ENCODE results near the gene ATP11B.

Gene ATP11B

GRCh38 chr3:182792901-182793662 is at the start of gene ATP11B:
TSS of gene ATP11B (plus strand) at chr3:182793504. CDS start at chr3:182793760, 256 bp downstream.
- DNase-seq, result peak; percentile 69

GRCh38 chr3:182746959-182747358 is 46.3 kb upstream of the ATP11B start:
- DNase-seq, result no peak

GRCh38 chr3:182755308-182755707 is 38.0 kb upstream of the ATP11B start:
- DNase-seq, result no peak

- no peak for DNase-seq
Measured at GRCh38 chr3:182755712-182756111, 37.6 kb upstream of the ATP11B start.

GRCh38 chr3:182760576-182761164 is 32.6 kb upstream of the ATP11B start:
- no peak for DNase-seq

- no peak for DNase-seq
Measured at GRCh38 chr3:182763896-182764295, 29.4 kb upstream of the ATP11B start.

GRCh38 chr3:182765287-182765686 is 28.0 kb upstream of the ATP11B start:
- no peak for DNase-seq

- DNase-seq, result no peak
Measured at GRCh38 chr3:182766099-182766498, 27.2 kb upstream of the ATP11B start.

GRCh38 chr3:182768413-182768812 is 24.9 kb upstream of the ATP11B start:
- DNase-seq, result no peak

GRCh38 chr3:182769673-182770072 is 23.6 kb upstream of the ATP11B start:
- DNase-seq, result no peak

- DNase-seq, result no peak
Measured at GRCh38 chr3:182782149-182782548, 11.2 kb upstream of the ATP11B start.

- no peak for DNase-seq
Measured at GRCh38 chr3:182783106-182783505, 10.2 kb upstream of the ATP11B start.

- DNase-seq, result no peak
Measured at GRCh38 chr3:182784542-182784941, 8.8 kb upstream of the ATP11B start.

GRCh38 chr3:182785142-182785541 is 8.2 kb upstream of the ATP11B start:
- no peak for DNase-seq

GRCh38 chr3:182785756-182786155 is 7.5 kb upstream of the ATP11B start:
- DNase-seq, result no peak

GRCh38 chr3:182786564-182787196 is 6.6 kb upstream of the ATP11B start:
- peak; percentile 23 for DNase-seq

- no peak for DNase-seq
Measured at GRCh38 chr3:182787302-182788036, 5.8 kb upstream of the ATP11B start.

GRCh38 chr3:182789371-182789770 is 3.9 kb upstream of the ATP11B start:
- peak; percentile 15 for DNase-seq

GRCh38 chr3:182790612-182791011 is 2.7 kb upstream of the ATP11B start:
- no peak for DNase-seq

- DNase-seq, result peak; percentile 29
Measured at GRCh38 chr3:182793663-182794454, 555 bp downstream of the ATP11B start.

- DNase-seq, result no peak
Measured at GRCh38 chr3:182794455-182795388, 1.4 kb downstream of the ATP11B start.
